T-helper 2 cell (primary cell): ENCODE data around the gene CHRNA3.

Experiments used
- DNase-seq, 5 experiments: peaks; one replicate each; pipeline versions ENCODE4 v3.0.0 to v3.0.0-alpha.2; 2012 to 2022

CHRNA3 gene

DNA sequence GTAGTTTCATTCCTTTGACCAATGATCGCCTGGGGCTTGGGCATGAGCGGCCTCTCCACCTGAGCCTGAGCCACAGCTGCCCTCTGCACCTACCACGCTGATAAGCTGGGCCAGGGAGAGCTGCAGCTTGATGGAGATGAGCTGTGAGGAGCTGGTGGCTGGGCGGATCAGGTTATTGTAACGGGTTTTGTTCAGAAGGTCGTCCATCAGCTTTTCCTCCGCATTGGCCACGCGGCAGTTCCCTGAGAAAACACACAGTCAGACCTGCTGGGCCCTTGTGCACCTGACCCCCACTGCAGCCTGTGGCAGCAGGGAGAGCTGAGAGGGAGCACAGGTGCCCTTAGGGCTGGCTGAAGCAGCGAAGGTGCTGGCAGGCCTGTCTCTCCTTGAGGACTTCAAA, 14.6 kb upstream of the CHRNA3 start:
- DNase-seq, result no peak

DNA sequence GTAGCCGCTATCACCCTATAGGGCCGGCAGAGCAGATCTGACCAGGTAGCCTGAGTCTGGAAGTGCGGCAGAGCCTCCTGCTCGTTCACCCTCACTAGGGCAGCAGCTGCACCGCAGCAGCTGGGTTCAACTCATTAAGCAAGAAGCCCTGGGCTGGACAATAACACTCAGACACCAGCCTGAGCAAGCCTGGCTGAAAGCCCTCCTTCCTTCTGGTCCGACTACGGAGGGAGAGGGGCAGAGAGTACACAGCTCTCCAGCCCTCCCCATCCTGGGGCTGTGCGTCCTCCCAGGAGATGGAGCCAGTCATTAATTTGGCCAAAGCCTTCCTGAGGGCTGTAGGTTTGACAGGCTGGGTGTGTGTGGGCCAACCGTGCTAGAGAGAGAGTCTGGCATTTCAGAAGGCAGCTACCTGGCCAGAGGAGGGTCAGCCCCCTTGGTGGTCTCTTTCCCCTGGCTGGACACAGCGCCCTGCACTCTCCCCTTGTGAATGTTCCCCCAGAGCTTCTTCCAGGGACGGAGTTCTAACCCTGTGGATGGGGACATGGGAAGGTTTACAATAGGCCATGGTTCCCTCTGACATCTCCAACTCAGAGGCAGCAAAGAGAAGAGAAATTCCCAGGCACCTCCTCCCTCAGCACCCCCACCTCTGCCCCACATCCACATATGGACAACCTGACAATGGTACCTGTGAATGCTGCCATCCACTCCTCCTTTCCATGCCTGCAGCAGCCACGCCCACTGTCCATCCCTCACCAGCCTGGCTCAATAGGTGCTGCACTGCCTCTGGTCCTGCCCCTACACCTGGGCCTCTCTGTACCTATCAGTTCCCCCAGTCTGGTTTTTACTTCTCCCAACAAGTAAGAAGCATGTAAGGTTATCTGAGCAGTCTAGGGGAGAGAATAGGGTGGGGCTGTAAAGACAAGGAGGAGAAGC, 13.7 kb upstream of the CHRNA3 start:
- no peak for DNase-seq

DNA sequence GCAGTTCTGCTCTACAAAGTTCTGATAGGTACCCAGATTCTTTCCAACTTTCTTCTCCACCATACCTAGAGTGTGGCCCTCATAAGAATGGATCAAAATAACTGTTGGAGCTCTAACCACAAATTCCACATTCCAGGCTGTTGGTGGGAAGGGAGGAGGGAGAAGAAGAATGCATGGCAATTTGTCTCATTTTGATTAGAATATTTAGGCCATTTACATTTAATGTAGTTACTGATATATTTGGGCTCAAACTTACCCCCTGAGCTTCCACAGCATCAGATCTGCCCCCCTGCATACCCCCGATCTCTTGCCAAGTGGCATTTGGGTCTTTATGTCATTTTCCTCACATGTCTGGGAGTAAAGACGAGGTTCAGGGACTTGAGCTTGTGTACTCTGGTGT, 12.6 kb upstream of the CHRNA3 start:
- DNase-seq, result no peak

DNA sequence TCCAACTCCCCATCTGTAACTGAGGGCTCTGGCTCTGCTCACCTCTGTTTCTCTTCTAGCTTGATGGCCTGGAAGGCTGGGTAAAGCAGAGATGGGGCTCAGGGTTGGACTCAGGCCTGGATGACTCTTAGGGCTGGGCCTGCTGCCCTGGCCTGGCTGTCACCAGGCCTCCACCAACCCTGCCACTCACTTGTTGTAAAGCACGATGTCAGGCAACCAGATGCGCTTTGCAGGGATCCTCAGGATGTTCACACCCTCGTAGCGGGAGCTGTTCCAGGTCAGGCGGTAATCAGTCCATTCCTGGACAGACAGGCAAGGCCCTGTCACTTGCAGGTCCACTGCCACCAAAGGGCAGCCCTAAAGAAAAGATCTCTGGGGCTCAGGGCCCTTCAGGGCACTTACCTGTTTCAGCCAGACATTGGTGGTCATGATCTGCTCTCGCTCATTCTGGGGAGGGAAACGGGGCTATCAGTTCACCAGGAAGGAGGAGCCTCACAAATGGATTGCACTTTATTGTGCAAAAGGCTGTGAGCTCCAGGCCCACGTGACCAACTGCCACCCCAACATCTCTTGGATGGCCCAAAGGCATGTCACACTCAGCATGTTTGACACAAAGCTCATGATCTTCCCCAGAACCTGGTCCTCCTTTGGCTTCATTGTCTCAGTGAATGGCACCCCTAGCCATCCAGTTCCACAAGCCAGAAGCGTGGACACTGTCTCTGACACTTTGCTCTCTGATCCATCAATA, 10.3 kb upstream of the CHRNA3 start:
- no peak for DNase-seq

DNA sequence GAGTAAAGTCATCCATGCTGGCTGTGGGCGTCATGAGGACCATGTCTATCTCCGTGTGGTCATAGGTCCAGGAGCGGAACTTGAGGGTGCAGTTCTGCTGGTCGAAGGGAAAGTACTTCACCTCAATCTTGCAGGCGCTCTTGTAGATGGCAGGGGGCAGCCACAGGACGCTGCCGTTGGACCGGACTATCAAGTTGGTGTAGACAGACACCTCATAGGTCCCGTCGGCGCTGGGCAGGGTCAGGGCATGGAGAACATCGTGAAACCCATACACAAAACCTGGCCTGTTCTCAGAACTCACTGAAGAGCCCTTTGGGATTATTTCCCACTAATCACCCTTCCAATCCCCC, 8.9 kb upstream of the CHRNA3 start:
- DNase-seq, result no peak

DNA sequence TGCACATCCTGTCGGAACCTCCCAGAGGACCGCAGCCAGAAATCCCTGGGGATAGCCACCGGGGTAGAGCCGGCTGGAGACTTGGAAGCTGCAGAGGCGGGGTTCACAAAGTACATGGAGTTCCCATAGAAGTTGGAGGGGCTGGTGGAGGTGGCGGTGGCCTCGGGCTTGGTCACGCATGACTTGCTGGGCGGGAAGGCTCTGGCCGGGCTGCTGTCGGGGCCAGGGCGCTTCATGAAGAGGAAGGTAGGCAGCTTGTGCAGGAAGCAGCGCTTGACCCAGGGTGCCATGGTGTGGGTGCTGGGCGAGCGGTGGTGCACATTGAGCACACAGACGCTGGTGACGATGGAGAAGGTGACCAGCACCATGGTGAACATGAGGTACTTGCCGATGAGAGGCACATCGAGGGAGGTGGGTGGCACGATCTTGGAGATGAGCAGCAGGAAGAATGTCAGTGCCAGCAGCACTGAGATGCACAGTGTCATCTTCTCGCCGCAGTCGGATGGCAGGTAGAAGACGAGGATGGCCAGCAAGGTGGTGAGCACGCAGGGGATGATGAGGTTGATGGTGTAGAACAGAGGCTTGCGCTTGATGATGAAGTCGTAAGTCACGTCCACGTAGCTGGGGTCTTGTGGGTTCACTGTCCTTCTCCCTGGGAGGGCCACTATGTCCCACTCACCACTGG, 8.4 kb upstream of the CHRNA3 start:
- no peak for DNase-seq

DNA sequence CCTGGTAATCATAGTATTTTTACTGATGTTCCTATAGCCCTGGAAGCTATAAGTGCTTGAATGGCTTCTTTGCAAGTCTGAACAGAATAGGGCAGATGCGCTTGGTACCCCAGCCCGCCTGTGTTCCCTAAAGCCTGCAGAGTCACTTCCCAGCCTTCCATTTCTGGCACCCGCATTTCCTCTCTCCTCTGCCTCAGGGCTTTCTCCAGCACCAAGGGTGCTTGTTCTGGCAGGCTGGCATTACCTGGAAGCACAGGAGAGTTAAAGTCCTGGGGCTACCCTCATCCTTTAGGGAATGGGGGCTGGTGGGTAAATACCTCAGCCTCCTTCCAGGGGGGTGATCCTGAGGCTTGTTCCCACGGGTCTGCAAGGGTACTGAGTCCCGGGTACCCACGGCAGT, 7.4 kb upstream of the CHRNA3 start:
- no peak for DNase-seq

DNA sequence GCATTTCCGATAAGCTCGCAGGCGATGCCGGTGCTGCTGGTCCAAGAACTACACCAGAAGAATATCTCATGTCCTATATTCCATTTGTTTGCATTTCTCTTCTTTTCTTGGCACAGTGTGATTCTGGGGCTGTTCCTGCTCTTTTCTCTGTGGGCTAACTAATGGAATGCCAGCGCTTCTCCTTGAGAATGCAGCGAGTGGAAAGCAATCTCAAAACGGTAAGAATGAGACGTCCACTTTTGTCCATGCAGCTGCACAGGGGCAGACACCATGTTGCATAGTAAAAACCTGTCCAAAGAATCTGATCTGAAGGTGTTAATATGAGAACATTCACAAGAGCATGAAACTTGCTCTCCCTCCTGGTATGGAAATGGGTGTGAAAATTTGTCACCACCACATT, 6.6 kb upstream of the CHRNA3 start:
- DNase-seq, result no peak

DNA sequence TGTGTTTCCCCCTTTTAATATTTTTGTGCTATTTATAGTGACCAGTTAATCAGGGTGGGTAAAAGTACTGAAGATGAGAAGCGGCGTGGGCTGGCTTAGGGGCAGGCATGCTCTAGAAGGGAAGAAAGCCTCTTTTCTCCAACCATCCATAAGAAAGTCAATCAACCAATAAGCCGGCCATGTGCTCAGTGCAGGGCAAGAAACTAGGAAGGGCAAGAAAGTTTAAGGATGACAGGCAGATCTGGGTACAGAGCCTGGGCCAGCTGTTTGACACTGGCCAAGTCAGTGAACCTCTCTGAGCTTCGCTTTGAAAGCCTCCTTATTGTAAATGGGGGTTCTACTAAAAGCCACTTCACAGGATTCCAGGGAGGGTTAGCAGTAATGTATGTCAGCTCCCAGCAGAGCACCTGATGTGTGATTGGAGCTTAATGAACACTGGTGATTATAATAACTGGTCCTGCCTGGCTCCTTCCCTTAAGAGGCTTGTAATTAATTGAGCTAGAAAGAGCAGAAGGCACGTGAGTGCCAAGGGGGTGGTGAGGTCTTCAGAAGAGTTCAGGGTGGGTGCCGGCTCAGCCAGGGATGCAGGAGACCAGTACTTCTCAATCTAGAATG, 5.7 kb upstream of the CHRNA3 start:
- no peak for DNase-seq

DNA sequence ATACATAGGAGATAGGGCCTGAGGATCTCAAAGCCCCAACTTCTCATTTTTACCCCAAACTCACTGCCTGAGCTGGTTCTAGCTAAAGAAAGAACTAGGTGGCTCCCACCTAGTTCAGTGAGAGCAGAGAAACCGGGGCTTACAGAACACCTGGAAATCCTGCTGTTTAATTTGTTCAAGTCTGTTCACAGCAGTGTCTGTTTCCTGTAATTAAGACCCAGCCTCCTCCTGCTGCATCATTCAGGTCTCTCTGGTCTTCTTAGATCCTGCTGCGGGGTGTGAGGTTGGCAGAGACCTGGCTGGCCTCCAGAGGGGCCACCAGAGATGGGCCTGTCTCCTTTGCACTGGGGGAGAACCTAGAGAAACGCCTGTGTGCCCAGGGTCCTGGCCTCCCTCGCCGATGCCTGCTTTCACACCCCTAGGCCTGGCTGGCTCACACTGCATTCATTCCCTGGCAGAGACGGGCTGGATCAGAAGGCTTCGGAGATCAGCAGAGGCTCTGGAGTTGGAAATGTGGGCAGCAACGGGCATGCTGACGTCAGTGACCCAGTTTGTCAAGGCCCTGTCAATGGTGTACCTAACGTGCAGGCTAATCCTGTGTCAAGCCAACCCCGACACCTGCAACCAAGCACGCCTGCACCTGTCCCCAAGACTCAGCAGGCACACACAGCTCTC, 4.9 kb upstream of the CHRNA3 start:
- no peak for DNase-seq

DNA sequence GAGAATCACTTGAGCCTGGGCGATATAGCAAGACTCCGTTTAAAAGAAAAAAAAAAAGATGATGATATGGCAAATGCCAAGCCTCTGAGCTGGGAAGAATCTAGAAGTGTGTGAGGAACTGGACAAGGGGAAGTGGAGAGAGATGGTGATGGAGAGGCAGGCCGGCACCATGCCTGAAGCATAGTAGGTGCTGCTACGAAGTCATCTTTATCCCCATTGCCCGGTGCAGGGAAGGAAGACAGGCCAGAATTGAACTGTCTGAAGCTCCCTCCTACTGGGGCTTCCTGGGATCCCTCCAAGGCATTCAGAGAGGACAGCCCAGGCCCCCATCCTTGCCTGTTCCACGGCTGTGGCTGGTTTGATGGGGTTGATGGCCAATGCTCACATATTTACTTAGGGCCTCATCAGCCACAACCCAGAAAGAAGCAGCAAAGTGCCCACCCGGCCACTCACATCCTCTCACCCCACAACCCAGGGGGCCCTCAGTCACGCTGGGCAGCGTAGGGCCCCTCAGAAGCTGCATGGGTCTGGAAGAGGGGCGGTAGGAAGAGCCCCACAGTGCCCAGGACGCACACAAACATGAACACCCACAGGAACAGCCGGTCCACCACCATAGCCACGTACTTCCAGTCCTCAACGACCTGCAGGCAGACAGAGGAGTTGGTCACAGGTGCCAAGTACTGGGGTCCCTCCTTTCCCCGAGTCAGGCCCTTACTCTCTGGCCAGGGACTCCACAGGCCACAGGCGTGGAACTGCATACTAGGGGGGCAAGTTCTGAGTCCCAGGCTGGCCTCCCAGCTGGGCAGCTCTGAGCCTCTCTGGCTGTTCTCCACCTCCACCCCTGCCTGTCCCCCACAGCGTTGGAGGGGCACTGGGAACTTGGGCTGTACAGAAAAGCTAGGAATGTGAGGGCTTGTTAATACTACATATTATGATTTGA, 4.1 kb upstream of the CHRNA3 start:
- no peak for DNase-seq

DNA sequence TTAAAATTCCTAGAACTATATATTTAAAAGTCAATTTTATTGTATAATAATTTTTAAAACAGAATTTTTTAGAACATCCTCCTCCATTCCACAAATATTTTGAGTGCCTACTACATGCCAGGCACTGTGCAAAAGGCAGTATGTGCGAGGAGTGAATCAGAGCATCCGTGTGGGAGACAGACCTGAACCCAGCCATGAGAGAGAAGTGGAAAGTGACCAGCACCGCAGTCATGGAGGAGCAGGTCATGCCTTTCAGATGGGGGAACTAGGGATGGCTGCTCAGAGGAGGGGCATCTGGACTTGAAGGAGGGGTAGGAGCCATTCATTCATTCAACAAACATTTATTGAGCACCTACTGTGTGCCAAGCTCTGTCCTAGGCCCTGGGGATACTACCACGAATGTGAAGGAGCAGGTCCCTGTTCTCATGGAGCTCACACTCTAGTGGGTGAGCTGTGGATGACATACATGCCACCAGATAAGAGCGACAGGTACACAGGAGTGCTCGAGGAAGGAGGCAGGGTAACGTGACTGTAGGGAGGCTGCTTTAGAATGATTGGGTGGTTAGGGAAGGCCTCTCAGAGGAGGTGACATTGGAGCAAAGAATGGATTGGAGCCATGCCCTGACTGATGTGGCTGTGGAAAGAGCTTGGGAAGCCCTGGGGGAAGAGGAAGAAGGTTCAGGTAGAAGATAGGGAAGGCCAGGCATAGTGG, 3.1 kb upstream of the CHRNA3 start:
- DNase-seq, result no peak

DNA sequence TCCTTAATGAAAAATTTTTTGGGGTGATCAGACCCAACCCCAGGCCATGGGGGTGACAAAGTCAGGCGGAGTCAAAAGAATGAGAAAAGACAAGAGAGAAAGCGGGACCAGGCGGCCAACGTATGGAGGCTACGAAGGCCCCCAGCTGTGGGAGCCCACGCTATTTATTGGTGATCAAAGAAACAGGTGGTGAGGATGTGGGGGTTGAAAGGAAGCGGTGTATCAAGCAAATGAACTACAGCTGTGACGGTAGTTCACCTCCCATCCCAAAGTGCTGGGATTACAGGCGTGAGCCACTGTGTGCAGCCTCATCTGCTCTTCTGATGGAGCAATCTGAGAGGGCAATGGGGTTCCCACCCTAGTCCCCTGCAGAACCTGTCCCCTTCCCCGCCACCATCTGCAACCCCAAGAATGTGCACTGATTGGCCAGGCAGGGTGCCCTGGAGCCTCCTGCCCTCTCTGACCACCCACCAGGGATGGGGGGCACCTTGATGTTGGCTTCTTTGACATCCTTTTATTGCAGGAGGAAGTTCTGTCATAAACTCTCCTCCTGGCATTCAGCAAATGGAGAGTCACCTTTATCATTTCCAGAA, 1.1 kb upstream of the CHRNA3 start:
- no peak for DNase-seq

DNA sequence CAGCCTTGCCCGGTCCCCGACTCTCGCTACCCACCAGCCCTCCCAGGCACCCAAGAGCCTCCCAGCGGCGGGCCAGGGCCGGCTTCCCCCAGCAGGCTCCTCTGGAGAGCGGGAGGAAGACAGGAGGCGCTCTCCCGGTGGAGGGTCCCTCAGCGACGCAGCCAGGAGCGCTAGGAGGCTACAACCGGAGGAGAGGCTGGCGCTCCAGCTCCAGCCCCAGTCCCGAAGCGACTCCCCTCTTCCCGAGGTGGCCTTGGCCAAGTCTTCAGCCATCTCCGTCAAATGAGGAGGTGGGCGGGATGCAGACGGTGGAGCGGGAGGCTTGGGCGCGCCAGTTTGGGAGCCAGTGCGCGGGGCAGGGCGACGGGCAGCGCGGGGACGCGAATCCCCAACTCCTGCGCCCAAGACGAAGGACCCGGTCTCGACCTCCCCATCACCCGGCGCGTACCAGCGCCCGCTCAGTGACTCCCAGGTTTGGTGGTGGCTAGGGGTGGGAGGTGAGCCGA, 722 bp downstream of the CHRNA3 start:
- DNase-seq, result no peak

DNA sequence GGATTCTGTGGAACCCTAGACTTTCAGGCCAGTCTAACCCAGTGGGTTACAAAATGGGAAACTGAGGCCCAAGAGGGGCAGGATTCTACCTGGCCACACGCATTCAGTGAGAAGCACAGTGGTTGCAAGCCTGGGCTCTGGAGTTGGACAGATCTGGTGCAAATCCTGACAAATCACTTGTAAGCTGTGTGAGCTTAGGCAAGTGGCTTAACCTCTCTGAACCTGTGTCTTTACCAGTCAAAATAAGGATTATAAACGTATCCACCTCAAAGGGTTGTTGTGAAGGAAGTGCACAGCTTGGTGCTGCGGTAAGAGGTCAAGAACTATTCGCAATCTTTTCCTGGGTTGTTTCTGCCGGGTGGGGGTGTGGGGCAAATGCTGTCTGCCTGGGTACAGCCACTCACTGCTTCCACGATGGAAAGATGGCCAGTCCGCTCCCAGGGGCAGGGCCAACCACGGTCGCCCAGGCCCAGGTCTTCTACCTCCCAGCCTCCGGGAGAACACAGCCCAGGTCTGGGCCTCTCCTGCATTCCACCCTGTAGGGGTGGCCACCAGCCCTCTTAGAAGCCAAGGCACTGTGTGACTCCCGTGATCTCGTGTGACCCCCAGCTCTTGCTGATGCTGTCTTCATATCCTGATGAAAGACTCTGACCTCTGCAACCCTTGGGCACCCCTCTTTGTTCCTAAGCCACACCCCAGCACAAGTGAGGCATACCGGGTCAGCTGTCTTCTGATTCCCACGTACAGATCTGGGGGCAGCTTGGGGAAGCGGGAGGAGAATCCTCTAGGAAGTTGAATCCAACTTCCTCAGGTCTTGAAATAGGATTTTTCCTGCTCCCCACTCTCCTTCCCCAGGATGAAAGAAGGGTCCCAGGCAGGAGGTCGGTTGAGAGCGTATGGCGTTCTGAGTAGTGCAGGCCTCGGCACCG, 1.5 kb downstream of the CHRNA3 start:
- no peak for DNase-seq

DNA sequence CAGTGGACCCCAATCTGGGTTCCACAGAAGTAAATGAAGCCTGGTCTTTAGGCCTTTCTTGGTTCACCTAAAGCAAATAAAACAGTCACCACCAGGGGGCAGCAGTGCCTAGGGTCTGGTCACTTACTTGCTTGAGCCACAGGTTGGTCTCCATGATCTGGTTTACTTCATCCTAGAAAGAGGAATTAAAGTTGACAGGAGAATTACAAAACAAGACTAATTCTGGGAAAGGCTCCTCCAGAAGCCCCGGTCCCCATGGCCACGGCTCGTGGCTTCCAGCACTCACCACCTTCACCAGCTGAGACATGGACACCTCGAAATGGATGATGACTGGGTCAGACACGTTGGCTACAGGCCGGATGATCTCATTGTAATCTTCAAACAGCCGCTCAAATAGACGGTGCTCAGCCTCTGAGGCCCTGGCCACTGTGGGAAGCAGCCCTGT, 2.3 kb downstream of the CHRNA3 start:
- DNase-seq, result peak; percentile 40 to 73 (median 54)

DNA sequence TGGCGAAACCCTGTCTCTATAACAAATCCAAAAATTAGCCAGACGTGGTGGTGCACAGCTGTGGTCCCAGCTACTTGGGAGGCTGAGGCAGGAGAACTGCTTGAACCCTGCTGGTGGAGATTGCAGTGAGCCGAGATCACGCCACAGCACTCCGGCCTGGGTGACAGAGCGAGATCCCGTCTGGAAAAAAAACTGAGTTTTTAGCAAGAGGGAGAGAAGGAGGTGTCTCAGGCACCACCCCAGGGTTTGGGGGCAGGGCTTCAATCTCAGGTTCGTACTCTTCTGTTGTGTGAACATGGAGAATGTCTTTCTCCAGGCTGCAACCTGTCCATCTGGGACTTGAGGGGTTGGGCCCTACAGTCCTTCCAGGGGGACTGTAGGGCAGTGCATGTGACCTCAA, 2.7 kb downstream of the CHRNA3 start:
- no peak for DNase-seq

DNA sequence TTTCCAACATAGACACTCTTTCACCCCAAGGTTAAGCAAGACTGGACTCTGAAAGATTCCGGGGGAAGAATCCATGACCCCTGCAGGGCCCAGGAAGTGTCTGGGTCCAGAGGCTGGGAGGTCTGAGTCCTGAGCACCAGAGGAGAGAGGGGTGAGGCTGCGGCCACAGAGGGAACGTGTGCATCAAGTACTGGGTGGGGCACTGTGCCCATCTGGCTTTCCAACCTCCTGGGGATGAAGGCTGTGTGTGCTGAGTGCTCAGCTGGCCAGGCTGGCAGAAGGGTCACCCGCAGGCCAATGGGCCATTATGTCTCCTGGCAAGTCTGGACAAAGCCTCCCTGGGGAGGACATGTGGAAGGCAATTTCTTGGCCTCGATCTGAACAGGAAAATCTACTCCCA, 3.3 kb downstream of the CHRNA3 start:
- DNase-seq, result no peak

DNA sequence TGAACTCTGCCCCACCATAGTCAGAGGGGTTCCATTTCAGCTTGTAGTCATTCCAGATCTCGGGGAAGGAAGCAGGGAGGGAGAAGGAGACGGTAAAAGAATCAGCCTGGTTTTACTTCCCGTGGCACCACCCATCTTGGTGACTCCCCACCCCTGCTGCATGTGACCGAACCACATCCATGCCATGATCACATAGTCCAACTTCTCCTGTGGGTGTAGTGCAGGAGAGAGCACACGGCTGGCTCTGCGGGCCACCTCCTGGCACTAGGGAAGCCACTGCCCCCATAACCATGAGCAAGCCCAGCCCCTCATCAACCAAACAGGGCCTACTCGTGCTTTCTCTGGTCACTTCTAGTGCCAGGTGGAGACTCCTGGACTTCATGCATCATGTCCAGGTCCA, 3.7 kb downstream of the CHRNA3 start:
- no peak for DNase-seq
